Astrocyte (in vitro differentiated cells and primary cell): ENCODE measurements around the gene DENND6A.

Experiments used
- EZH2 ChIP-seq: IDR thresholded peaks from 2 replicates; pipeline ENCODE4 v1.6.1; 2012; ENCODE audit warnings: mild to moderate bottlenecking, low read length, inconsistent platforms; ENCODE audit not compliant: insufficient read depth
- TF ChIP-seq, protein P1 (sequence below): IDR thresholded peaks from 2 replicates; pipeline ENCODE4 v1.5.1; 2011; ENCODE audit warnings: low read depth, mild to moderate bottlenecking, inconsistent platforms, low read length, moderate library complexity; ENCODE audit not compliant: insufficient read depth

DNA sequence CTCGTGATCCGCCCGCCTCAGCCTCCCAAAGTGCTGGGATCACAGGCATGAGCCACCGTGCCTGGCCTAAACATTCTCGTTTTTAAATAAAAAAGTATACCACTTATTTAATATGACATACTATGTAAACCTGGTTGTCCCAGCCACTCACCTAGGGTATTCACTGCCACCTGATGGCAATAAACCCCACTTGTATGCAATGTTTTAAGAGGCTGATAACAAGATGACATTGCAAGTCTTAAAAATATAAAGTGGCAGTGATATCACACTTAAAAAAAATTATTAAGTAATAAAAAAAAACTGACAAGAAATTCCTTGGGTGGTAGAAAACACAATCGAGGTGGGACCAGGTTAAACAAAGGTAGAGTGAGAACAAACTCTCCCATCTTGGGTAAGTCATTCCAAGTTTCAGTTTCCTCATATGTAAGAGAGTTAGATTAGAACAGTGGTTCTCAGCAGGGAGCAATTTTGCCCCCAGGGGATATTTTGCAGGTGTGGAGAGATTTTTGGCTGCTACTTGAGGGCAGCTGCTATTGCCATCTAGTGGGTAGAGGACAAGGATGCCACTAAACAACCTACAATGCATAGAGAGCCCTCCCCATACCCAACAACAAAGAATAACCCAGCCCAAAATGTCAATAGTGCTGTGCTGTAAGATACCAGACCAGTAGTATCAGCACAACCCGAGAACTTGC is 110.3 kb downstream of the DENND6A start:
- TF ChIP-seq, protein P1, sequence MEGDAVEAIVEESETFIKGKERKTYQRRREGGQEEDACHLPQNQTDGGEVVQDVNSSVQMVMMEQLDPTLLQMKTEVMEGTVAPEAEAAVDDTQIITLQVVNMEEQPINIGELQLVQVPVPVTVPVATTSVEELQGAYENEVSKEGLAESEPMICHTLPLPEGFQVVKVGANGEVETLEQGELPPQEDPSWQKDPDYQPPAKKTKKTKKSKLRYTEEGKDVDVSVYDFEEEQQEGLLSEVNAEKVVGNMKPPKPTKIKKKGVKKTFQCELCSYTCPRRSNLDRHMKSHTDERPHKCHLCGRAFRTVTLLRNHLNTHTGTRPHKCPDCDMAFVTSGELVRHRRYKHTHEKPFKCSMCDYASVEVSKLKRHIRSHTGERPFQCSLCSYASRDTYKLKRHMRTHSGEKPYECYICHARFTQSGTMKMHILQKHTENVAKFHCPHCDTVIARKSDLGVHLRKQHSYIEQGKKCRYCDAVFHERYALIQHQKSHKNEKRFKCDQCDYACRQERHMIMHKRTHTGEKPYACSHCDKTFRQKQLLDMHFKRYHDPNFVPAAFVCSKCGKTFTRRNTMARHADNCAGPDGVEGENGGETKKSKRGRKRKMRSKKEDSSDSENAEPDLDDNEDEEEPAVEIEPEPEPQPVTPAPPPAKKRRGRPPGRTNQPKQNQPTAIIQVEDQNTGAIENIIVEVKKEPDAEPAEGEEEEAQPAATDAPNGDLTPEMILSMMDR: no peak
- TF ChIP-seq EZH2: no peak
